ENCODE results near the gene CUBN. TPM values are rescaled to one million over a fixed set of nuclear protein-coding genes. Genes with fewer than 3 reads are reported as not detected.

CUBN gene
- total and polyA plus RNA-seq, 9 of the 15 experiments (the other 6 are each of a cell fraction or from before 2014, with no cell fraction given): 0.04 to 0.33 (median 0.09) TPM

DNA sequence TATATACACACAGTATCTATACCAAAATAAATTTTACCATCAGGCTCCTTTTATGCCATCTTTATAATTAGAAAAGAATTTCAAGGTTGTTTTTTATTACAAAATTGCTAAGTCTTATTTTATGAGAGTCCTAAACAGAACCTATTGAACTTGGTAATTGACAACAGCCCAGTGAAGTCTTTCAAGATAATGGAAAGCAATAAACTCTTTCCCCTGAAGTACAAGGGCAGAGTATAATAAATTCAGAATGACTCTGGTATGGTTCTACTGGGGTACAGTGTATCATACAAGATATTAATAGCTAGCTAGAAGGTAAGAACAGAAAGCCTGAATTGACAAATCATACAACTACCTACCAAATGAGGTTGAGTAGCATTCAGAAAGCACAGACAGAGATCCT lies 26.2 kb upstream of the CUBN start:
- H3K4me1 ChIP-seq (replicated peaks in 1 of 2; ENCODE audit: control insufficient read depth in 2 of 2, insufficient read depth in 2 of 2, low read length in 2 of 2): no peaks in the 10 kb centered on the region
- BruUV-seq (replicated peaks): no TSS peak
- no peak for FAIRE-seq

More for the DNA sequence above, 26.2 kb upstream of the CUBN start:
- H3K9me3 ChIP-seq (replicated peaks; ENCODE audit: control insufficient read depth, insufficient read depth, low read depth, low read length): no peaks in the 10 kb centered on the region
- no peaks in the 10 kb centered on the region for H3K9me1 ChIP-seq (ENCODE audit: control insufficient read depth, insufficient read depth, low read length)
- H2AFZ ChIP-seq (ENCODE audit: low read depth, low read length): no peak overlapping the region
- no peaks in the 10 kb centered on the region for H3K36me3 ChIP-seq (ENCODE audit: control insufficient read depth, insufficient read depth, low read length)
- H3K4me3 ChIP-seq: no peak overlapping the region
- ATAC-seq: no peak
- no peak overlapping the region for H3K9ac ChIP-seq (ENCODE audit: insufficient read depth in 1 of 2, low read depth in 2 of 2, low read length in 2 of 2)
- intact Hi-C loops (cut with micrococcal nuclease): no loop called here
- H3K27me3 ChIP-seq (ENCODE audit: control insufficient read depth in 2 of 2, insufficient read depth in 2 of 2, low read length in 2 of 2): no peaks in the 10 kb centered on the region
- H3K79me2 ChIP-seq (ENCODE audit: control insufficient read depth, insufficient read depth, low read length): no peaks in the 10 kb centered on the region
- ChIA-PET CTCF (ENCODE audit: low intra/inter-chr PET ratio) (no interaction called here), POLR2A (no interaction called here)
- in situ Hi-C loops (cut with MboI): no loop called here
- H4K20me1 ChIP-seq (replicated peaks; ENCODE audit: control insufficient read depth, insufficient read depth, low read length): no peaks in the 10 kb centered on the region
- no peak for DNase-seq (ENCODE audit: extremely low read depth in 1 of 4, low spot score in 3 of 4)
- no peak for TF ChIP-seq ZNF778 (CRISPR knock-in tag; IDR thresholded peaks at IDR 0.05)
- TF ChIP-seq PHF8 (IDR thresholded peaks at IDR 0.05; ENCODE audit: borderline replicate concordance, low read length): no peak
- TF ChIP-seq NEUROD1 (IDR thresholded peaks at IDR 0.05; ENCODE audit: borderline replicate concordance, low read depth, low read length, partially characterized antibody): no peak
- no peak for TF ChIP-seq HDAC6 (IDR thresholded peaks at IDR 0.05; ENCODE audit: low read depth, low read length)
- TF ChIP-seq, protein P1, sequence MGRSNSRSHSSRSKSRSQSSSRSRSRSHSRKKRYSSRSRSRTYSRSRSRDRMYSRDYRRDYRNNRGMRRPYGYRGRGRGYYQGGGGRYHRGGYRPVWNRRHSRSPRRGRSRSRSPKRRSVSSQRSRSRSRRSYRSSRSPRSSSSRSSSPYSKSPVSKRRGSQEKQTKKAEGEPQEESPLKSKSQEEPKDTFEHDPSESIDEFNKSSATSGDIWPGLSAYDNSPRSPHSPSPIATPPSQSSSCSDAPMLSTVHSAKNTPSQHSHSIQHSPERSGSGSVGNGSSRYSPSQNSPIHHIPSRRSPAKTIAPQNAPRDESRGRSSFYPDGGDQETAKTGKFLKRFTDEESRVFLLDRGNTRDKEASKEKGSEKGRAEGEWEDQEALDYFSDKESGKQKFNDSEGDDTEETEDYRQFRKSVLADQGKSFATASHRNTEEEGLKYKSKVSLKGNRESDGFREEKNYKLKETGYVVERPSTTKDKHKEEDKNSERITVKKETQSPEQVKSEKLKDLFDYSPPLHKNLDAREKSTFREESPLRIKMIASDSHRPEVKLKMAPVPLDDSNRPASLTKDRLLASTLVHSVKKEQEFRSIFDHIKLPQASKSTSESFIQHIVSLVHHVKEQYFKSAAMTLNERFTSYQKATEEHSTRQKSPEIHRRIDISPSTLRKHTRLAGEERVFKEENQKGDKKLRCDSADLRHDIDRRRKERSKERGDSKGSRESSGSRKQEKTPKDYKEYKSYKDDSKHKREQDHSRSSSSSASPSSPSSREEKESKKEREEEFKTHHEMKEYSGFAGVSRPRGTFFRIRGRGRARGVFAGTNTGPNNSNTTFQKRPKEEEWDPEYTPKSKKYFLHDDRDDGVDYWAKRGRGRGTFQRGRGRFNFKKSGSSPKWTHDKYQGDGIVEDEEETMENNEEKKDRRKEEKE (IDR thresholded peaks at IDR 0.05; ENCODE audit: borderline replicate concordance in 1 of 2, control insufficient read depth in 1 of 2, low read depth in 2 of 2, low read length in 1 of 2): no peak
- TF ChIP-seq, protein P2, sequence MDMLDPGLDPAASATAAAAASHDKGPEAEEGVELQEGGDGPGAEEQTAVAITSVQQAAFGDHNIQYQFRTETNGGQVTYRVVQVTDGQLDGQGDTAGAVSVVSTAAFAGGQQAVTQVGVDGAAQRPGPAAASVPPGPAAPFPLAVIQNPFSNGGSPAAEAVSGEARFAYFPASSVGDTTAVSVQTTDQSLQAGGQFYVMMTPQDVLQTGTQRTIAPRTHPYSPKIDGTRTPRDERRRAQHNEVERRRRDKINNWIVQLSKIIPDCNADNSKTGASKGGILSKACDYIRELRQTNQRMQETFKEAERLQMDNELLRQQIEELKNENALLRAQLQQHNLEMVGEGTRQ (CRISPR knock-in tag; IDR thresholded peaks at IDR 0.05): no peak
- no peak for TF ChIP-seq KDM4B (IDR thresholded peaks at IDR 0.05; ENCODE audit: borderline replicate concordance in 2 of 2, low read depth in 1 of 2)
- TF ChIP-seq SAFB2 (IDR thresholded peaks at IDR 0.05; ENCODE audit: borderline replicate concordance, low read depth, low read length, severe bottlenecking): no peak
- no peak for TF ChIP-seq ATF4 (CRISPR knock-in tag; IDR thresholded peaks at IDR 0.05)
- TF ChIP-seq CREBBP (IDR thresholded peaks at IDR 0.05; ENCODE audit: low read depth, low read length): no peak
- TF ChIP-seq KHSRP (IDR thresholded peaks at IDR 0.05): no peak
- TF ChIP-seq HMG20A (CRISPR knock-in tag; conservative IDR thresholded peaks at IDR 0.05): no peak
- no peak for TF ChIP-seq PTRF (tag; IDR thresholded peaks at IDR 0.05)
- no peak overlapping the region for H3K4me2 ChIP-seq (ENCODE audit: insufficient read depth, low read length)
- H3K27ac ChIP-seq (ENCODE audit: extremely low read depth, low read depth, low read length): no peak overlapping the region

Measured in K562 (cell line).